Psoas muscle (tissue), 8 donors: ENCODE measurements around the gene PRSS2. TPM values are rescaled to one million over a fixed set of nuclear protein-coding genes. Genes with fewer than 3 reads are reported as not detected.
A peak's percentile ranks its signal among the peaks of the same experiment; 100 is the strongest.
"Not testable (repeated sequence)": the region's sequence is repeated elsewhere in the genome, so short reads cannot be mapped to it uniquely, and the experiment has no call there.

ENCODE experiments used
- ATAC-seq, 4 donors: fragments of 200-7000 bp; cut with Tn5 transposase; one replicate each; pipeline ENCODE4 v1.9.1; 2020; ENCODE audit warnings: moderate library complexity in 3 of 4, mild to moderate bottlenecking in 2 of 4
- DNase-seq, 2 donors: peaks; one replicate each; pipeline ENCODE4 v3.0.0-alpha.2; 2020
- H3K27ac ChIP-seq: fragments of 200-600 bp; one replicate; pipeline ENCODE4 v1.8.0; 2022
- H3K27me3 ChIP-seq, 3 donors: fragments of 200-600 bp in 1 of 3; one replicate each; pipeline versions ENCODE4 v1.6.1 to v1.8.0; 2013 to 2022; ENCODE audit warnings: low read length in 2 of 3, mild to moderate bottlenecking in 2 of 3, moderate library complexity in 1 of 3; ENCODE audit not compliant: insufficient read depth in 3 of 3
- H3K36me3 ChIP-seq, 2 donors: fragments of 200-600 bp in 1 of 2; one replicate each; pipeline versions ENCODE4 v1.6.1 to v1.8.0; 2013 to 2022; ENCODE audit warnings: low read depth in 1 of 2, mild to moderate bottlenecking in 1 of 2, moderate library complexity in 1 of 2; ENCODE audit not compliant: insufficient read depth in 1 of 2
- H3K4me1 ChIP-seq: fragments of 200-600 bp; one replicate; pipeline ENCODE4 v1.8.0; 2022
- H3K4me3 ChIP-seq: fragments of 200-600 bp; one replicate; pipeline ENCODE4 v1.8.0; 2022; ENCODE audit warnings: mild to moderate bottlenecking
- H3K9me3 ChIP-seq: fragments of 200-600 bp; one replicate; pipeline ENCODE4 v1.8.0; 2022
- WGBS, 3 donors: extraction: QIAGEN DNeasy Blood & Tissue Kit; methylation state at CpG; one replicate each; pipeline versions ENCODE4 v1.1.6 to v1.1.7; 2013; 5-methylcytosine and 5-hydroxymethylcytosine counted together
- intact Hi-C, 2 donors: fragments of 100-400 bp; cut with DNase I; formaldehyde crosslinking; loops; one replicate each; pipeline versions ENCODE4 v1.11.0 to v1.14.2; 2022
- polyA plus RNA-seq, 3 donors: library from polyadenylated mRNA; stranded (reverse); fragments of 200-250 nt; gene quantifications; one replicate each; pipeline ENCODE4 v1.2.3, GENCODE V29; 2013
- total RNA-seq, 4 donors: library from RNA; stranded (reverse); fragmentation: NEBNext Ultra II Directional in 2 of 4; extraction: Animal tissue kit (Norgen Biotek cat#: 25700) in 2 of 4; gene quantifications; one replicate each; pipeline versions ENCODE4 v1.2.1 to v1.2.4, GENCODE V29; 2021 to 2023
- TF ChIP-seq, protein P1 (sequence below): fragments of 200-600 bp; IDR thresholded peaks from one replicate; pipeline ENCODE4 v1.8.0; 2022; ENCODE audit warnings: antibody characterized with exemption
- donor health status: healthy with polysubstance abuse.
- donor health status: DM: no; HTN: no; CAD: no; lungs with moderate emphysema.
- donor health status: Bipolar disorder and iron deficiency.
- donor health status: healthy.
- donor health status: DM: yes; HTN: yes; CAD: no.
- donor health status: DM: no; HTN: no; CAD: no.
- donor health status: DM: no; HTN: no; CAD: no.
- donor health status: DM: yes; HTN: yes; CAD: no.

PRSS2 gene
- total and polyA plus RNA-seq, 7 donors, result 0.04 to 6.2 (median 1.7) TPM; not detected in 2

DNA sequence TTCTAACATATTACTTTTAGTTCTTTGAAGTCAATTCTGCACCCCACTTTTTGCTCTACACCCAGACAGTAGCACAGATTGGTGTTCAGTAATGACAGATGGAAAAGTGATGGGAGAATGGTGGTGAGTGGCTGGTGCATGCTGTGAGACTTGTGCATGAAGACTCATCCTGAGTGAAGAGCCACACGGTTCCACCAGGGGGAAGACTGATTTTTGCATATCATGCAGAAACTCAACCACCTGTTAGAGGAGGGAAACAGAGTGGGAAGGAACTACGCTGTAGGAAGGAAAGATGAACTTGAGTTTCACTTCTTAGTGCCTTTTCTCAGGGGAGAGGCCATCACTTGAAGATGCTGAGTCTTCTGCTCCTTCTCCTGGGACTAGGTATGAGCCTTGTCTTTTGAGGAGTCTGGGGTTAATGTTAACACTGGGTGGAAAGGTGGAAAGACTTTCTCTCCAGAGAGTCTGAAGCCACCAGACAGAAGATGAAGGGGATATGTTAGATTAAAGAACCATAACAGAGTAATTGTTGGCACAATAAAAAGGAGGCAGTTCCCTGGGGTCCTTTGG is 30.8 kb upstream of the PRSS2 start:
- Histone ChIP-seq H3K9me3 (no peaks in the 10 kb centered on the region), H3K27me3 (no peaks in the 10 kb centered on the region), H3K36me3 (no peaks in the 10 kb centered on the region), H3K27ac (no peak overlapping the region), H3K4me3 (no peak overlapping the region), H3K4me1 (no peaks in the 10 kb centered on the region)
- intact Hi-C loops, result no loop called here
- WGBS, 3 donors, result 51 to 60% (median 58%) methylated on average over 2 of the region's 2 CpGs
- TF ChIP-seq, protein P1, sequence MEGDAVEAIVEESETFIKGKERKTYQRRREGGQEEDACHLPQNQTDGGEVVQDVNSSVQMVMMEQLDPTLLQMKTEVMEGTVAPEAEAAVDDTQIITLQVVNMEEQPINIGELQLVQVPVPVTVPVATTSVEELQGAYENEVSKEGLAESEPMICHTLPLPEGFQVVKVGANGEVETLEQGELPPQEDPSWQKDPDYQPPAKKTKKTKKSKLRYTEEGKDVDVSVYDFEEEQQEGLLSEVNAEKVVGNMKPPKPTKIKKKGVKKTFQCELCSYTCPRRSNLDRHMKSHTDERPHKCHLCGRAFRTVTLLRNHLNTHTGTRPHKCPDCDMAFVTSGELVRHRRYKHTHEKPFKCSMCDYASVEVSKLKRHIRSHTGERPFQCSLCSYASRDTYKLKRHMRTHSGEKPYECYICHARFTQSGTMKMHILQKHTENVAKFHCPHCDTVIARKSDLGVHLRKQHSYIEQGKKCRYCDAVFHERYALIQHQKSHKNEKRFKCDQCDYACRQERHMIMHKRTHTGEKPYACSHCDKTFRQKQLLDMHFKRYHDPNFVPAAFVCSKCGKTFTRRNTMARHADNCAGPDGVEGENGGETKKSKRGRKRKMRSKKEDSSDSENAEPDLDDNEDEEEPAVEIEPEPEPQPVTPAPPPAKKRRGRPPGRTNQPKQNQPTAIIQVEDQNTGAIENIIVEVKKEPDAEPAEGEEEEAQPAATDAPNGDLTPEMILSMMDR, result no peak
- ATAC-seq (no peak), DNase-seq (no peak)

DNA sequence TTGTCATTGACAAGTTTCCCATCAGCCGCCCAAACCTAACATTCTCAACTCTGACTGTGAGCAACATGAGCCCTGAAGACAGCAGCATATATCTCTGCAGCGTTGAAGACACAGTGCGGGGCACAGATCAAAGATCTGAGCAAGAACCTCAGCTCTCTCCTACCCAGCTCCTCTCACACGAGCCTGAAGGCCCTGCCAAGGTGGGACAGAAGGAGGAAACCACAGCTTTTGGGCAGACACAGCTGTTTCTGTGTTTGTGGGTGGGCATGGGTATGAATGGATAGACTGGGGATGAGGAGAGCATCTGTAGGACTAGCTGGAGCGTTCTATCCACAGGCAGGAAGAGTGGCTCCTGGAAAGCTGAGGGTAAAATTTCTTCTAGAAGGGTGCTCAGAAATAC is 30.0 kb upstream of the PRSS2 start:
- DNase-seq, result no peak
- no peak overlapping the region for H3K27ac ChIP-seq
- no peaks in the 10 kb centered on the region for H3K4me1 ChIP-seq
- H3K4me3 ChIP-seq, result no peak overlapping the region
- TF ChIP-seq, protein P1, result no peak
- WGBS, 3 donors, result 74 to 81% (median 77%) methylated on average over 5 of the region's 5 CpGs
- intact Hi-C loops, result no loop called here
- no peaks in the 10 kb centered on the region for H3K9me3 ChIP-seq
- ATAC-seq, result no peak
- no peaks in the 10 kb centered on the region for H3K36me3 ChIP-seq
- no peaks in the 10 kb centered on the region for H3K27me3 ChIP-seq

DNA sequence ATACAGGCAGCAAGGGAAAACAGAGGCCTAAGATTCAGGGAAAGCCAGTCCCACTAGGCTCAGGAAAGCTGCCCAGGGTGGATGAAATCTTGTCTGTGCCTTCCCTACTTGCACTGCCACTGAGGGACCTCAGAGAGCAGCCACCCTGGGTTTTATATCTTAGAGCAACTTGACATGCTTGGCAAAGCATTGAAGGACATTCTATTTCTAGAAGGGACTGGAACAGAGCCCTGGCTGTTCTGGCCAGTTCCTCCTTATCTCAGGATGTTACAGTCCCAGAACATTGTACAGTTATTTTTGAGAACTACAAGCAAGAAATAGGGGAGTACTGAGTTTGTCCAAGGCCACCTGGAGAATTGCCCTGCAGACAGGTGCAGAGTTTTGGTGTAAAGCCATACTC is 28.8 kb upstream of the PRSS2 start:
- H3K4me3 ChIP-seq, H3K9me3 ChIP-seq, H3K4me1 ChIP-seq, H3K27me3 ChIP-seq, H3K27ac ChIP-seq, intact Hi-C loops, H3K36me3 ChIP-seq, DNase-seq: not testable (repeated sequence)
- peak; percentile 64 to 98 (median 86) for ATAC-seq

DNA sequence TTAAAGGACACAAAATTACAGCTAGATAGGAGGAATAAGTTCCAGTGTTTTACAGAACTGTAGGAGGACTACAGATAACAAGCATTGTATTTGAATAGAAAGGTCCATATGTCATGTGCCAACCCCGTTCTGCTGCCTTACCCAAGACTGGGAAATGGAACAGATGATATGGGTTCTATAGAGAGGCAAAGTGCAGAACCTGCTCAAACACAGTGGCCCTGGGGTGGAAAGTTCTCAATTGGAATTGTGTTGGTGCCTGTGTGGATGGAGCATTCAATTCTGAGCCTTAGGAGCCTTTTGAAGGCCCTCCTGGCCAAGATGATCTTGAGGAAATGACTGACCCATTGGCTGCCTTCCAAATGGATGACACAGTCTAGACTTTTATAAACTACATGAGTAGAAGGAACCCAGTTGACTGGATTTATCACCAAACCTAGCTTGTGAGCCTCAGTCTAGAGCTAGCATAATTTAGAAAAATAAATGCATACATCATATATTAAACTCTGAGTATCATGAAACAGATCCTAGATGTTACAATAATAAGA is 25.6 kb upstream of the PRSS2 start:
- Histone ChIP-seq H3K36me3 (no peaks in the 10 kb centered on the region), H3K4me1 (no peaks in the 10 kb centered on the region), H3K27ac (no peak overlapping the region), H3K4me3 (no peak overlapping the region), H3K9me3 (no peaks in the 10 kb centered on the region), H3K27me3 (no peaks in the 10 kb centered on the region)
- DNase-seq (no peak), ATAC-seq (no peak)
- TF ChIP-seq, protein P1, result no peak
- WGBS, 3 donors, result 76 to 84% (median 84%) methylated on average over 1 of the region's 1 CpG
- intact Hi-C loops, result no loop called here

DNA sequence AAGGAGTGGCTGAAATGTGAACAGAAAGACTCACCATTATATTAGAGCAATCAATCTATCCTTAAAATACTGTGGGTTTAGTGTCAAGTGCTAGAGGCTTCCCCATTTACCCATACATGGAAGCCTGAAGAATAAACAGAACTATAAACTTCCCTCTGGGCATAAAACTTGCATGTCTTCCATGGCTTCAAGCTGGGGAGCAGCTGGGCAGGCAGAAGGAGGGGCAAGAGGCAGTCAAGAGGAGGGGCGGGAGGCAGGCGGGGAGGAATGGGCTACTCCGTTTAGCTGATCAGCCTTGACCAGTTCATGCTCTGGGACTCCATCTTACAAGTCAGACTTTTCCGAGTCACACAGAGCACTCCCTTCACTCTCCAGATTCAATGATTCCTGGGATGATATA is 25.0 kb upstream of the PRSS2 start:
- Histone ChIP-seq H3K36me3 (no peaks in the 10 kb centered on the region), H3K27ac (no peak overlapping the region), H3K27me3 (no peaks in the 10 kb centered on the region), H3K4me1 (no peaks in the 10 kb centered on the region), H3K9me3 (no peaks in the 10 kb centered on the region), H3K4me3 (no peak overlapping the region)
- TF ChIP-seq, protein P1, result no peak
- ATAC-seq (no peak), DNase-seq (no peak)
- WGBS, 3 donors, result 70 to 83% (median 77%) methylated on average over 4 of the region's 4 CpGs
- intact Hi-C loops, result no loop called here
